Measurements from ENCODE around the gene MMP24OS. TPM values are rescaled to one million over a fixed set of nuclear protein-coding genes. Genes with fewer than 3 reads are reported as not detected.
A peak's percentile ranks its signal among the peaks of the same experiment; 100 is the strongest.

The MMP24OS gene
- total and polyA plus RNA-seq, 8 donors: 16.2 to 82.4 (median 38.6) TPM

GRCh38 chr20:35252037-35252461 lies 25.9 kb downstream of the MMP24OS start:
- Histone ChIP-seq H3K4me1 (peaks cover 0 to 10% (median 4%) of the 10 kb centered on the region in 4 donors), H3K4me3 (no peak overlapping the region), H3K27me3 (no peaks in the 10 kb centered on the region), H3K36me3 (peaks cover 0 to 17% (median 13%) of the 10 kb centered on the region in 4 donors), H3K27ac (peak overlapping the region in 1 of 5 donors; percentile 20), H3K9me3 (no peaks in the 10 kb centered on the region)
- WGBS, 5 donors: 18 to 36% (median 35%) methylated on average over 2 of the region's 2 CpGs
- intact Hi-C loops (cut with DNase I; ENCODE audit: low total_unique reads): no loop called here
- TF ChIP-seq, protein P1, sequence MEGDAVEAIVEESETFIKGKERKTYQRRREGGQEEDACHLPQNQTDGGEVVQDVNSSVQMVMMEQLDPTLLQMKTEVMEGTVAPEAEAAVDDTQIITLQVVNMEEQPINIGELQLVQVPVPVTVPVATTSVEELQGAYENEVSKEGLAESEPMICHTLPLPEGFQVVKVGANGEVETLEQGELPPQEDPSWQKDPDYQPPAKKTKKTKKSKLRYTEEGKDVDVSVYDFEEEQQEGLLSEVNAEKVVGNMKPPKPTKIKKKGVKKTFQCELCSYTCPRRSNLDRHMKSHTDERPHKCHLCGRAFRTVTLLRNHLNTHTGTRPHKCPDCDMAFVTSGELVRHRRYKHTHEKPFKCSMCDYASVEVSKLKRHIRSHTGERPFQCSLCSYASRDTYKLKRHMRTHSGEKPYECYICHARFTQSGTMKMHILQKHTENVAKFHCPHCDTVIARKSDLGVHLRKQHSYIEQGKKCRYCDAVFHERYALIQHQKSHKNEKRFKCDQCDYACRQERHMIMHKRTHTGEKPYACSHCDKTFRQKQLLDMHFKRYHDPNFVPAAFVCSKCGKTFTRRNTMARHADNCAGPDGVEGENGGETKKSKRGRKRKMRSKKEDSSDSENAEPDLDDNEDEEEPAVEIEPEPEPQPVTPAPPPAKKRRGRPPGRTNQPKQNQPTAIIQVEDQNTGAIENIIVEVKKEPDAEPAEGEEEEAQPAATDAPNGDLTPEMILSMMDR (IDR thresholded peaks at IDR 0.05): no peak
- TF ChIP-seq POLR2A (IDR thresholded peaks at IDR 0.05) (no peak), POLR2AphosphoS5 (IDR thresholded peaks at IDR 0.05) (no peak), EP300 (IDR thresholded peaks at IDR 0.05) (no peak)
- DNase-seq: peak in 1 of 2 donors; percentile 38

DNA sequence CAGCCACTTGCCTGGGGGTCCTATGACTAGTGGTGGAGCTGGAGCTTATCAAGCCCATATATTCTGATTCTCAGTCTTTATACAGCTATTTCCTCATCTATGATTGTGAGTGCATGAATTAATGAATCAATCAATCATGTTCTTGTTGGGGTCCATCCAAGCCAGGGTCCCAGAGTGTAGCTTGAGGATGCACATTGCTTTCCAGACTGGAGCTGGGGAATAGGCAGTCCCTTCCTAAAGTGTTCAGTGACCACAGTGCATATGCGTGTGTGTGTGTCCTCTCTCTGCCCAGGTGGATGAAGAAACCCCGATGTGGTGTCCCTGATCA lies 26.3 kb downstream of the MMP24OS start:
- H3K4me1 ChIP-seq: peaks cover 0 to 10% (median 3%) of the 10 kb centered on the region in 4 donors
- peaks cover 0 to 21% (median 13%) of the 10 kb centered on the region in 4 donors for H3K36me3 ChIP-seq
- peak overlapping the region in 1 of 5 donors; percentile 15 for H3K27ac ChIP-seq
- 85 to 94% (median 89%) methylated on average over 2 of the region's 2 CpGs; no CpG with 5 or more reads in 1 of the 5 donors for WGBS, 5 donors
- no peak overlapping the region for H3K4me3 ChIP-seq
- TF ChIP-seq POLR2A (IDR thresholded peaks at IDR 0.05) (no peak), POLR2AphosphoS5 (IDR thresholded peaks at IDR 0.05) (no peak), EP300 (IDR thresholded peaks at IDR 0.05) (no peak)
- TF ChIP-seq, protein P1 (IDR thresholded peaks at IDR 0.05): no peak
- no peaks in the 10 kb centered on the region for H3K27me3 ChIP-seq
- H3K9me3 ChIP-seq: no peaks in the 10 kb centered on the region
- no peak for DNase-seq
- intact Hi-C loops (cut with DNase I; ENCODE audit: low total_unique reads): no loop called here

GRCh38 chr20:35248641-35249475 lies 29.1 kb downstream of the MMP24OS start:
- H3K4me3 ChIP-seq: no peak overlapping the region
- H3K36me3 ChIP-seq: peaks cover 0 to 9% (median 0%) of the 10 kb centered on the region in 4 donors
- WGBS, 5 donors: 84 to 94% (median 90%) methylated on average over 9 of the region's 9 CpGs
- no peaks in the 10 kb centered on the region for H3K27me3 ChIP-seq
- no peak for DNase-seq
- TF ChIP-seq POLR2A (IDR thresholded peaks at IDR 0.05): no peak
- TF ChIP-seq, protein P1 (IDR thresholded peaks at IDR 0.05): no peak
- TF ChIP-seq POLR2AphosphoS5 (IDR thresholded peaks at IDR 0.05): no peak
- TF ChIP-seq EP300 (IDR thresholded peaks at IDR 0.05): no peak
- H3K27ac ChIP-seq: no peak overlapping the region
- H3K4me1 ChIP-seq: peaks cover 0 to 10% (median 3%) of the 10 kb centered on the region in 4 donors
- no peaks in the 10 kb centered on the region for H3K9me3 ChIP-seq
- intact Hi-C loops (cut with DNase I; ENCODE audit: low total_unique reads): no loop called here

GRCh38 chr20:35246723-35247122 lies 31.2 kb downstream of the MMP24OS start:
- Histone ChIP-seq H3K4me3 (no peak overlapping the region), H3K9me3 (no peaks in the 10 kb centered on the region)
- intact Hi-C loops (cut with DNase I; ENCODE audit: low total_unique reads): no loop called here

More at GRCh38 chr20:35246723-35247122, 31.2 kb downstream of the MMP24OS start:
- 91 to 95% (median 94%) methylated on average over 12 of the region's 12 CpGs for WGBS, 5 donors
- Histone ChIP-seq H3K27ac (no peak overlapping the region), H3K27me3 (no peaks in the 10 kb centered on the region), H3K4me1 (peaks cover 0 to 1% (median under 1%) of the 10 kb centered on the region in 4 donors), H3K36me3 (peaks cover 0 to 6% (median 0%) of the 10 kb centered on the region in 4 donors)
- TF ChIP-seq POLR2A (IDR thresholded peaks at IDR 0.05) (no peak), EP300 (IDR thresholded peaks at IDR 0.05) (no peak), POLR2AphosphoS5 (IDR thresholded peaks at IDR 0.05) (no peak)
- TF ChIP-seq, protein P1 (IDR thresholded peaks at IDR 0.05): no peak
- DNase-seq: no peak
